ENCODE data around the gene ZKSCAN2. TPM values are rescaled to one million over a fixed set of nuclear protein-coding genes. Genes with fewer than 3 reads are reported as not detected.

The ZKSCAN2 gene
- 2.6 and 3.0 TPM in 2 replicates for total RNA-seq

GRCh38 chr16:25257470-25257955 lies at the start of gene ZKSCAN2:
ZKSCAN2 (minus strand) TSS chr16:25257845; CDS start chr16:25257127, 718 bp downstream.

Other genes starting within 250 kb of the ZKSCAN2 start
- 18.5 and 36.1 TPM in 2 replicates for gene ARHGAP17, start 242.5 kb downstream of the ZKSCAN2 start, total RNA-seq
- gene LCMT1, start 146.1 kb downstream of the ZKSCAN2 start, total RNA-seq: 35.6 and 56.3 TPM in 2 replicates
- not detected in 2 replicates for gene AQP8, start 40.9 kb downstream of the ZKSCAN2 start, total RNA-seq

Measured in aortic smooth muscle cell (primary cell).